Muscle of arm (tissue), 12 donors: ENCODE measurements around the gene TAB2. TPM values are rescaled to one million over a fixed set of nuclear protein-coding genes. Genes with fewer than 3 reads are reported as not detected.
"Not testable (repeated sequence)": the region's sequence is repeated elsewhere in the genome, so short reads cannot be mapped to it uniquely, and the experiment has no call there.

Experiments used
- DNase-seq: peaks from one replicate; pipeline ENCODE4 v3.0.0-alpha.2; 2013
- polyA plus RNA-seq, 12 donors: library from polyadenylated mRNA; unstranded; fragments of 120-200 nt; gene quantifications; one replicate each; pipeline ENCODE4 v1.2.1, GENCODE V29; 2013; ENCODE audit not compliant: insufficient read length in 12 of 12

The TAB2 gene
- polyA plus RNA-seq, 12 donors: 51.1 to 81.1 (median 66.5) TPM; not detected in 1

DNA sequence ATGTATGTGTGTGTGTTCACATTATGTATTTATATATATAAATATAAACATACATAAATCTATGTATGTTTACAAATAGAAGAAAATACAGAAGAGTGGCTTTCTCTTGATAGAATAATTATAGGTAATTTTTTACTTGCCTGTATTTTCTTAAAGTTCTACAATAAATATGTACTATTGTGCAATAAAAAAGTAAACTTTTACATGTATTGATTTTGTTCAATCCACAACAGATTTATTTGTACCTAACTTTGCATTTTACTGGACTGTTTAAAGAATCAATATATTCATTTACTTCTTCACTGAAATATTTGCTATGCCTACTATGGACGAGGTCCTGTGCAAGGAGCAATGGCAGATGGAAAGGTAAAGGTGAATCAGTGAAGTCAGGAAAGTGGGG lies 14.0 kb upstream of the TAB2 start:
- no peak for DNase-seq

DNA sequence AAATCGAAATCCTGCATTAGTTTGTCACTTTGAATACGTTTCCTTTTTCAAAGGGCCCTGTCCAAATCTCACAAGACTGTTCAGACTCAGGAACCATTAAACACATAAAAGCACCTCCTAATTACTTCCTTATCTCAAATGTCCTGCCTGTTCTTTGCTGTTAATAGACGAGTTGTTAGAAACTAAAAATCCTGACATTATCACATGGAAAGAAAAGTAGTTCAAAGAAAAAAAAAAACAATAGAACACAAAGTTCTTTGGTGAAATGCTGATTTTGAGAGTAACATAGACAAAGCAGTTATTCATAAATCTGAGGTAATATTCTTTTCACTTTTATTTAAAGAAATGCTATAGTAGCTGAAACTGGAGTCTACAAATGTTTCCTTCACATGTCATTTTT lies 12.1 kb upstream of the TAB2 start:
- DNase-seq: no peak

DNA sequence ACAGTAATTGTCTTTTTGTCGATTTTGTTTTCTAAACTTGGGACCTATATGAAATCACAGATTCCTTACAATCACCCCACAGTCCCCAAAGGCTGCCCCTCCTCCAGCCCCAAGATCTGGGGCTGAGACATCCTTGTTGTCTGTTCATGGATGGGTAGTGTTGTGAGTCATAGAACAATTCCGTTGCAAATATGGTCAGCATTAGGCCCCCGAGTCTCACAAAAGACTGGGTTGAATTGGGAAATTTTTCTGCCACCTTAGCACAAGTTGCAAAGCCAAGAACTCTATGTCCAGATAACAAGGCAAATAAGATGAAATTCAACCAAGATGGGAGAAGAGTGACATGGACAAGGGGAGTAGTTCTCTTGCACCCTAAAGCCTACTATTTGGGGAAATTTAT lies 10.5 kb upstream of the TAB2 start:
- no peak for DNase-seq

DNA sequence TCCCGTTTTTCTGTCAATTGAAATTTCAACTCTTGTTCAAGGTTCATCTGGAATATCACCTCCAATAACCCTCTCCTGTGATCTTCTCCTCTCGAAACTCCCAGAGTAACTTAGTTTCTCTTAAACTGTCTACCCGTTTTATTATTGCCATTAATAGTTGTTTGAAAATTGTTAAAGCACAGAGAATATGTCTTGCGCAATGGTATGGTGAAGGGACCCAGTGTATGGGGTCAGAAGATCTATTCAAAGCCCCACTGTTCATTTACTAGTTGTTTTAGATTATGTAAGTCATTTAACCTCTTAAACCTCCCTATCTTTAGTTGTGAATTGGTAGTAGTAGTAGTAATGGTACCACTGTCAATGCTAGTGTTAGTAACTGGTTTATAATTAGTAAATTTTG lies 6.2 kb upstream of the TAB2 start:
- no peak for DNase-seq

DNA sequence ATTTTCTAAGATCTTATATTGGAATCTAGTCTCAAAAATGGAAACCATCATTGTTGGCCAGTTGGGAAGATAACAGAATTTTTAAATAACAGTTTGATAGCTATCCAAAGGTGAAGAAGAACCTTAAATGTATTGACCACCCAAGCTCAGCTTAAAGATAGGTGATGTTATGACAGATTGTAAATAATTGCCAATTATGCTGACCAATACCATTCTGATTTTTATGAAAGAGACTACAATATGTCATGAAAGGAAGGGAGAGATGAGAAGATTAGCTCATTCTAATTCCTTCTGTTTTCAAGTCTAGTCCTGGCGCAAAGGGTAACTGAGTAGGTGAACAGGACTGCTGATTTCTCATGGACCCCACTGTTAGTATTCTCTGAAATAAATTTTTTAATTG lies 5.7 kb upstream of the TAB2 start:
- DNase-seq: no peak

DNA sequence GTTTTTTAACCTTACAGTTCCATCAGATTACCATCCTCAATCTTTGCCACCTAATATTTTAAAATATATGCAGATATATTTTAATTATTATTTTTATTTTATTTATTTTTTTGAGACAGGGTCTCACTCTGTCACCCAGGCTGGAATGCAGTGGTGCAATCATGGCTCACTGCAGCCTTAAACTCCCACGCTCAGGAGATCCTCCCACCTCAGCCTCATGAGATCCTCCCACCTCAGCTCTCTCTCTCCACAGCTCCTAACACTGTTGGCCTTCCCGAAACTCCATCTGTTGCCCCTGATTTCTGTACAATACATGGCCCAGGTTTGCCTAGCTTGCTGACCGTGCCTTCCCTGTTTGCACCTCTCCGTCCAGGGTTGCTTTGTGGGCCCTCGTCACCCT lies 4.4 kb upstream of the TAB2 start:
- DNase-seq: no peak

DNA sequence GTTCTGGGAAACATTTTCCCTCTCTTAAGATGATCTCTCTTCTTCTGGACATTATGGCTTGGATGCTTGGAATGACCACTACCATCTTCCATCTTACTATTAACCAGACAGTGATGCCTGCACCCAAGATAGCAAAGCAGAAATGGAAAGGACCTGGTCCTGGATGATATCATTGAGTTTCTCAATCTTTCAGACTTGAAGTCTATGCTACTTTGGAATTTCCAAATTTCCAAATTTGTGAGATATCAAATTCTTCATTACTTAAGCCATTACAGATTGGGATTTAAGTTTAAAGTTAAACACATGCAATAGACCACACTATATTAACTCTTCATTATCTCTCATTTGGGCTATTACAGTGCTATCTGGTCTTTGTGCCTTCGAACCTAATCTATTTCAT lies 3.7 kb upstream of the TAB2 start:
- no peak for DNase-seq

DNA sequence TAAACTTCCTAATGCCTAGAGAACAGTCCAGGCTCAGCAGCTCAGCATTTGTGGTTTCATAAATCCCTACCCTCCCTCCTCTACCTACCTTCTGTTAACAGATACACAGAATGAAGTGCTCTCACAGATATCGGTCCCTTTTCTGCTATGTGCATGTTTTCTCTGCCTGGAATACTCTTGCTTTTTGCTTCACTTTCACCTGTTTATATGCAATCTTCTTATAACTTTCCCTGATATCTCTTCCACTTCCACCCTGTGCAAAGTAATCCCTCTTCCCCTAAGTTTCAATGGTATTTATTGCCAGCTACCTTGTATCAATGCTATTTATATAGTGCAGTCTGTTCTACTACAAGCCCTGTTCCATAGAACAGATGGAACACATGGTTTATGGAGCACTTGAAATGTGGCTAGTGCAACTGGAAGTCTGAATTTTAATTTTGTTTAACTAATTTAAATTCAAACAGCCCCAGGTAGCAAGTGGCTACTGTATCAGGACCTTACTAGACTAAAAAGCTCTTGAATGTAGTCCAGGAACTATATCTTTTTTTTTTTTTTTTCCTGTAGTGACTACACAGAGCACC lies 3.1 kb upstream of the TAB2 start:
- DNase-seq: no peak

DNA sequence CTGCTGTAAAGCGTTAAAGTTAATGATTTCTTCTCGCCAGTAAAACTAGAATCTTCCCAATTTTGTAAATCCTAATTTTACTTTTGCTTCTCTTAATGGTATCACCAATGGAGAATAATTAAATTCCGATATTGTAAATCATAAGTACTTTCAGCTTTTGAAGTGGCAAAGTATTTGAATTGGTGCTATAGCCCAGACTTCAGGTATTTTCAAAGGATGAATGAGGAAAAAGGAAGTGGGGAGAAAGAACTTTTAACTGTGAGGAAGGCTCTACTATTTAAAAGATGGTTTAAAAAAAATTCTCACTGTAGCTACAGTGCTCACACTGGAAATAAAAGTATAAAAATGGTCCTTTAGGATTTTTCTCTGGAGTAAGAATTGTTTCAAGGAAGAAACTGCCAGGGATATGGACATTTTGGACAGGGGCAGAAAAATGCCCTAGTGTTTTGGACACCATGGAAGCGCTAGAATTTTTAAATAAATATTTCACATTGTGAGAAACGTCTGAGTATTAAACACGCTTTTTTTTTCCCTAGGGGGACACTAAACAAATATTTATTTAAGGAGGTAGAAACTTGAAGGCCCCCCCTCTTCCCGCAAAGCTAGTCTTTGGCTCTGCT lies 1.3 kb upstream of the TAB2 start:
- no peak for DNase-seq

DNA sequence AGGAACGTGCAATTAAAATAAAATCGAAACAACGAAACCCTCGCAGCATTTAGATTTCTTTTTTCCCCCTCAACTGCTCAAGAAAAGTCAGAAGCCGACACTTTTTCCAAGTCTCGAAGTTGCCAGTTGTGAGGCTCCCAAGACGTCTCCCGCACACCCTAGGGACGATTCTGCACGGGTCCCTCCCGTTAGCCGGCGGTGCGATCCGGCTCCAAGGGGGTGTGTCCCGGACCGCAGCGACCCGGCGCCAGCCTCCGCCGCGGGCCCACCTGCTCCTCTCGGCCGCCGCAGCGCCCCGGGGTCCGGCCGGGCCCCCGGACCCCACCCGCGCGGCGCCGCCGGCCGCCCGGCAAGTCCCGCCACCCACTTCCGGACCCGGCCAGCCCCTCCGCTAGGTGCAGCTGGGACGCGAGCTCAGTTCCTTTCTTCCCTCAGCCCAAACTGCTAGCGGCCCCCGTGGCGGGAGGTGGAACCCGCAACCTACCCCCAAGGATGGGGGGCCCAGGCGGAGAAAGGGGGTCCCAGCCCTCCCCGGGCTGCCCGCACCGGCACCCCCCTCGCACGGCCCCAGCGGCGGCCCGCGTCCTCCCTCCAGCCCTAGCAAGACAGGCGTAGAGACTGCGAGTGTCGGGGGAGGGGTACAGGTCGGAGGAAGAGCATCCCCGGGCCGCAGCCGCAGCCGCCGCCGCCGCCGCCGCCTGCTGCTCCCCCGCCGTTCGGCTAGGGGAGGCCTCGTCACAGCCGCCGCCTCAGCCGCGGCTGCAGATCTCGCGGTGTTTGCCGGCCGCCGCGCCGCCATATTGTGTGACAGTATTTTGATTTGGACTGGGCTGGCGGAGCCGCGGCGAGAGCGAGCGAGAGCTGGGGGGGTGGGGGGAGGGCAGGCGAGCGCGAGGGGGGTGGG lies 520 bp upstream of the TAB2 start:
- DNase-seq: peak; percentile 88

DNA sequence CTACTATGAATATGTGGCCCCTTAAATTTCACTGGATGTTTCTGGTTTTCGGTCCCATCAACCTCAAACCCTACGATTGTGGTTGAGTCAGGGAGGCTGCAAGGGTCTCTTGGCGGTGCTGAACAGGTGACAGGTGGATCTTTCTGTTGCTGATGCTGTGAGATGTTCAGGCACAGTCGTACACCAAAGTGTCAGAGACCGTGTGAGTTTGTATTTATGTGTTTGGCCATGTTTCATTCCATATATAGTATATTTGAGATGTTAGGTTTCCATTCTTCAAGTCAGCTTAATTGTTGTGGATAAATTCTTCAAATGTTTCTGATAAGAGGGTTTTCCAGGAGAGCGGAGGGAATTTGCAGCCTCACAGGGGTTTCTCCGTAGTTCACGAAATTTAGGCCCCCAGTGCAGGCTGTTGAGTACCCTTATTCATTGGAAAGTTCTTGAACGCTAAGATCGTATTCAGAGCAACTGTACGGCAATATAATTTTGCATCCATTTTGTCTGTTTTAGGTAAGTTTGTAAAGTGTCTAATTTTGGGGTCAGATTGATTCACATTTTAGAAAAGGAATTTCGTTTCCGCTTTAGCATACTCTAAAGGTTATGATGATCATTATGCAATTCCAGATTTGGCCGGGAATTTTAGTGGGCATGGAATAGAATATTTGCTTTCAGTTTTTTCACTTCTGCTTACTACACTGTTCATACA lies 1.2 kb downstream of the TAB2 start:
- DNase-seq: peak; percentile 26

DNA sequence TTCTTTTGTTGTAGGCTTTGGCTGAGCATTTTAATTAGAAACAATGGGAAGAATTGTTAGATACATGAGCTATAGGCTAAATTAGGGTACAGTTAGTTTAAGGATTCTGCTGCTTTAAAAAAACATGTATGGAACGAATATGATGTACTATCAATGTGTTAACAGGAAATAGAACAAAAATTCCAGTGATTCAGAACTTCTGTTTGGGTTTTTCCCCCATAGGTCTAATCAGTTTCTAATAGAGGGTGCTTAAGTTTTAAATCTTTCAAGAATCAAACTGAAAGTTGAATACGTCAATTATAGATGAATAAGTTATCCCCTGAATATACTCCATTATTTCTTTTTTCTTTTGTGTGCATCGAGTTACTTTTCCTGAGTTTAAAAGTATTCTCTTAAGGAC lies 1.9 kb downstream of the TAB2 start:
- DNase-seq: no peak

DNA sequence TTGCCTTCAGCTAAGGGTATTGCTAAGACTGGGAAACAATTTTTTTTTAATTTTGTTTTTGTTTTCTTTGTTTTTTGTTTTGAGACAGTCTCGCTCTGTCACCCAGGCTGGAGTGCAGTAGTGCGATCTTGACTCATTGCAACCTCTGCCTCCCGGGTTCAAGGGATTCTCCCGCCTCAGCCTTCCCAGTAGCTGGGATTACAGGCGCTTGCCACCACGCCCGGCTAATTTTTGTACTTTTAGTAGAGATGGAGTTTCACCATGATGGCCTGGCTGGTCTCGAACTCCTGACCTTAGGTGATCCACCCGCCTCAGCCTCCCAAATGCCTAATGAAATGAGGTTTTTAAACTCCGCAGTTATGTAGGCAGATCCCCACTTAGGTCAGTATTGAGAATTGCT lies 2.5 kb downstream of the TAB2 start:
- DNase-seq: not testable (repeated sequence)

DNA sequence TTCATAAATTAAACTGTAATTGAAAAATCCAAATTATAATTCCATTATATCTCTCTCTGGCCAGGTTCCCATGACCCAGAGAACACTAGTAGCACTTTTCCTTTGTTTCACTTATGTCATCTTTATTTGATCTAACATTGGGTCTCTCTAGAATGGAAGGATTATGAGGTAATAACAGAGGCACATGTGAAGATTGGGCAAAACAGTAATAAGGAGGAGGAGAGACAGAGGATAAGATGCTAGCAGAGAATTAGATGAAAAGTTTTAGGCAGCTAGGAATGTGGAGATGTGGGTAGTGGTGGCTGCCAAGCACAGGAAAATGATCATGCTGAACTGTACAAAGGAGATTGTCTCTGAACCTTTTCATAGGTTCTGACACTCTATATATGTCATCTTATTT lies 3.3 kb downstream of the TAB2 start:
- no peak for DNase-seq

DNA sequence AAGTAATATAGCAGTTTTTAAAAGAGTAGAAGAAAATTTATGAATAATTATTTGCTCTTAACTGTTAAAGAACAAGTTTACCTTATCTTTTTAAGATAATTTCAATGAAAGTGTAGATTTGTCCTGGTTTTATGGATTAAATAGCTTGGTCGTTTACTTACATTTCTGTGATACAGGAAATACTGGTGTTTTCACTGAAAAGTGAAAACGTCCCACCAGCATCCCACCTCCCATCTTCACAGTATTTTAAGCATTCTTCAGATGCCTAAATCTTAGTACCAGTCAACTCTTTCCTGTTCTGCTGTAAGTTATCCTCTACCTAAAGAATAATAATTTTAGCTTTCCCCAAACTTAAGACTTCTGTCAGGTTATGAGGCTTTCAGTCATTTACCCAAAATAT lies 5.8 kb downstream of the TAB2 start:
- DNase-seq: no peak

DNA sequence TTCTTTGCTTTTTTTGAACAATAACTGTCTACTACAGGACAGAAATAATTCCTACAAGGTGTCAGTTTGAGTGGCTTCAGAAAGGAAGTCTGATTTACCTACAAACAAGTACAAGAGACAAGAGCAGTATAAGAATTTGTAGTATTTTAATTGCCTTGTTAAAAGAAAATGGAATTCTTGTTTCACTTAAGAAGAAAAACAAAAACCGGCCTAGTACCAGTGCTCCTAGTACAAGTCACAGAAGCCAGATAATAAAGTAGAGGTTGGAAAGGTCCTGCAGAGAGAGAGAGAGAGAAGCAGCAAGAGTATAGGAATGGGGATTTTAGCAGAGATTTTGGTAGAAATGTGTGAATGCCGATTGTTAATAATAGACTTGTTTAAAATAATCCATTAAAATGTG lies 6.4 kb downstream of the TAB2 start:
- DNase-seq: no peak

DNA sequence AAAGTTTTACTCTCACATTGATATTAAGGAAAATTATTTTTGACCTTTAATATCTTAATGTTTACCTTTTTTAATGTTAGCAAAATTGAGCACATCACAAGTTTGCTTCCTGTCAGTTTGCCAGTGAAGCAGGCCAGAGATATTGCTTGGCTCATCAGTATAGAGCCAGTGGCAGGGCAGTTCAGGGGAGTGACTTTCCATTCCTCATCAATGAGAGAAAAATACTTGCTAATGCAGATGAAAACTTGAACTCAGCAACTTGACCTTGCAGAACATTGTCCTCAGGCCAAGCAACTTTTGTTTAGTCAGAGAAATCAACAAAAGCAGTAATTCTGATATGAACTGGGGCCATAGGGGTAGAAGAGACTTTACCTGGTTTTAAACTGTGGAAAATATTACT lies 6.9 kb downstream of the TAB2 start:
- no peak for DNase-seq

DNA sequence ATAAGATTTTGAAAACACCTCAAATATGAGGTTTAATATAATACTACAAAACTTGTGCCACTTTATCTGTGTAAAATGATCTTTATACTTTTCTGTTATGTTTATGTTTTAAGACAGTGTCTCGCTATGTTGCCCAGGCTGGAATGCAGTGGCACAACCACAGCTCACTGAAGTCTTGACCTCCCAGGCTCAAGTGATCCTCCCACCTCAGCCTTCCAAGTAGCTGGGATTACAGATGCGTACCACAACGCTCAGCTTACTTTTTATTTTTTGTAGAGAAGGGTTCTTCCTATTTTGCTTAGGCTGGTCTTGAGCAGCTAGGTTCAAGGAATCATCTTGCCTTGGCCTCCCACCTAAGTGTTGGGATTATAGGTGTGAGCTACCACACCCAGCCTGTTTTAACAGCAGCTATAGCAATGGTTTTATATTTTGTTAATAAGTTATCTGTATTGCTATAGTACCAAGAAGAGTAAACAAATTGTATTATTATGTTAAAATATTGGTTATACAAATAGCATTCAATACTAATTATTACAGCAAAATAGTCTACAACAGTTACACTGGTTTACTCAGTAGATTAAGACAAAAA lies 8.2 kb downstream of the TAB2 start:
- no peak for DNase-seq

DNA sequence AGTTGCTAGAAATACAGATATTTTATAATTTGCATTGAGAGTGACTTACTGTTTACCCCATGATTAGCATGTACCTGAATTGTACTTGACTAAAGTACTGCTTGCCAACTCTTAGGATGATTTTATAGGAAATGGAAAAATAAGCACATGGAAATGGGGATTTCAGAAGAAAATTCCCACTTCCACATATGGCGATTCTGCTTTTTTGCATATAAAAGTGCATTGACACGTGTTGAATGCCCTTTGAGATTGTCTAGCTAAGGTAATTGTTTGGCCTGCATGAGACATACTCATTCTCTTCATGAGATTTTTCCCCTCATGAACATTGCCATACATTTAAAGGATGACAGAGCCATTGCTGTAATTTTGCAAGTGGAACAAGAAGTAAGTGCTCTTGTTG lies 10.1 kb downstream of the TAB2 start:
- no peak for DNase-seq

DNA sequence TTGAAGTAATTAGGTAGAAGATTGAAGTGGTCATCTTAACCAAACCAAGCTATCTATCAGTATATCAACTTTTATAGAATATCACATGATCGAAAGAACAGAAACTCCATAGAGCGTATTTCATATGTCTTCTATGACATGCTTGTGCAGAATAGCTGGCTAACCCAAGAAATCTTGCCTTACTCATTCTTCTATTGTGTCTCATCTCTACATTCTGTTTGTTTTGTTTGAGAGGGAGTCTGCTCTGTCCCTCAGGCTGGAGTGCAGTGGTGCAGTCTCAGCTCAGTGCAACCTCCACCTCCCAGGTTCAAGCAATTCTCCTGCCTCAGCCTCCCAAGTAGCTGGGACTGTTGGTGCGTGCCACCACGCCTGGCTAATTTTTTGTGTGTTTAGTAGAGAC lies 10.6 kb downstream of the TAB2 start:
- no peak for DNase-seq

DNA sequence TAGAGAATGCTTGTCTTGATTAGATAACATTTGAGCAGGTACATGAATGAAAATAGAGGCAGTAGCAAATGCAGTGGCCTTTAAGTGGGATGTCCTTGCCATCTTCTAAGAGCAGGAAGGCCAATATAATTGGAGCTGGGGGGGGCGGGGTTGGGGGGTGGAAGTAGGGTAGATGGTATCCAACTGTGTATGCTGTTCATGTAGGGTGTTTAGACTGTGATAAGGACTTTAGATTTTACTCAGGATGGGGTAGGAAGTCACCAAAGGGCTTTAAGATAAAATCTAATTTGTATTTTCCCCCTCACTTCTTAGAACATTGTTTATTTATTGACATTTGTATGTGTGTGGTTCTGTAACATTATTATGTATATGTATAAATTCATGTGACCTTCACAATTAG lies 12.0 kb downstream of the TAB2 start:
- no peak for DNase-seq

DNA sequence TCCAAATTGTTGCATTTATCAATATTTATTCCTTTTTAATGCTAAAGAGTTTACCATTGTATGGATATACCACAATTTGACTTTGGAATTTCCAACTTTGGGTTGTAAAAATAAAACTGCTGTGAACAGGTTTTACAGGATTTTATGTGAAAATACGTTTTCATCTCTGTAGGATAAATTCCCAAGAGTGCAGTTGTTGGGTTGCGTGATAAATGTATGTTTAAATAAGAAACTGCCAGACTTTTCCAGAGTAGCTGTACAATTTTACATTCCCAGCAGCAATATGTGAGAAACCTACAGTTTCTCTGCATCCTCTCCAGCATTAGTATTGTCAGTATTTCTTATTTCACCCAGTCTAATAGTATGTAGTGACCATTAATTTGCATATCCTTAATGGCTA lies 12.6 kb downstream of the TAB2 start:
- DNase-seq: no peak
